Colonic mucosa (tissue), 4 donors: Measurements from ENCODE around the gene PERM1. TPM values are rescaled to one million over a fixed set of nuclear protein-coding genes. Genes with fewer than 3 reads are reported as not detected.

Experiments
- DNase-seq: peaks from one replicate; pipeline ENCODE4 v3.0.0-alpha.2; 2020
- H3K27ac ChIP-seq: fragments of 200-600 bp; one replicate; pipeline ENCODE4 v1.8.0; 2021
- H3K27me3 ChIP-seq: fragments of 200-600 bp; one replicate; pipeline ENCODE4 v1.8.0; 2021
- H3K36me3 ChIP-seq: fragments of 200-600 bp; one replicate; pipeline ENCODE4 v1.8.0; 2021
- H3K4me1 ChIP-seq: fragments of 200-600 bp; one replicate; pipeline ENCODE4 v1.8.0; 2021; ENCODE audit warnings: mild to moderate bottlenecking
- H3K4me3 ChIP-seq: fragments of 200-600 bp; one replicate; pipeline ENCODE4 v1.8.0; 2021
- H3K9ac ChIP-seq, 2 donors: one replicate each; pipeline ENCODE4 v1.7.0; 2013; ENCODE audit warnings: control low read depth in 2 of 2, low read depth in 2 of 2, low read length in 2 of 2
- H3K9me3 ChIP-seq: fragments of 200-600 bp; one replicate; pipeline ENCODE4 v1.8.0; 2021
- intact Hi-C: fragments of 100-400 bp; cut with DNase I; formaldehyde crosslinking; loops from one replicate; pipeline ENCODE4 v1.14.1; 2022
- total RNA-seq, 2 donors: library from RNA; stranded (reverse); fragmentation: NEBNext Ultra II Directional in 1 of 2; extraction: Animal tissue kit (Norgen Biotek cat#: 25700) in 1 of 2; gene quantifications; one replicate each; pipeline ENCODE4 v1.2.1, GENCODE V29; 2021
- TF ChIP-seq, protein P1 (sequence below): fragments of 200-600 bp; IDR thresholded peaks from one replicate; pipeline ENCODE4 v1.8.0; 2022; ENCODE audit warnings: antibody characterized with exemption, mild to moderate bottlenecking
- donor health status: healthy.
- donor health status: DM: no; HTN: no; CAD: no.
- donor health status: DM: no; HTN: no; CAD: no.

PERM1 gene
- total RNA-seq, 2 donors from 2014 or later, result not detected

DNA sequence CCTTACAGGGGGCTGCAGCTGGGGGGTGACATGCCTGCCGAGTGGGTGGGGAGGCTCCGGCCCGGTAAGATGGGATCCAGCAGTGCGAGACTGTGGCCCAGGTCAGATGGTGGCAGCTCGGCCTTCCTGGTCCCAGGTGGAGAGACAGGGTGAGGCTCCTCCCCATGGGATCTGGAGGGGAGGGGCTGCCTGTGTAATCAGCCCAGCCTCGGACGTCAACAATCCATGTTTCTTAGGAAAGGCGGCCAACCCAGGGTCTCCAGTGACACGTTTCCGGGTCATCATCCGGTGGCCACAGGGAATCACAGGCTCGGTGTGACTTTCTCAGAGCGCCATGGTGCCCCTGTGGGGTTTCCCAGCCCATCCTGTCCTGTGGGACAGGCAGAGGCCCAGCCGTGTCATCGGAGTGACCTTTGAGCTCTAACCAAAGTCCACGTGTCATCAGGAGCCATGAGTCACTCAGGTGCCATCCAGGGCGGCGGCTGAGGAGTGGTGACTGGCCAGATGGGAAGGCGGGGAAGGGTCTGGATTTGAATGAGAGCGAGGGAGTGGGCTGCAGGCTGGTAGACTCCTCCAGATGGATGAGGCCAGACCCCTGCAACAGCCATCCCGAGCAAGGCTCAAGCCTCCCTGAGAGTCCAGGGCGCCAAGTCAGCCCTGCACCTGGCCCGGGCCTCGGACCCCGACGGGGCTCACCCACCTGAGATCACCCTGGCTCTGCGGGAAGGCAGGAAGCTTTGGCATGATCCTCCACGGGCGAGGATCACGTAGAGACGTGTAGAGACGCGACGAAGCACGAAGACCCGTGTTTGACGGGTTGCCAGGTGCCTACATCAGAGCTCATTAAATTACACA lies 24.6 kb upstream of the PERM1 start:
- peaks cover 17% of the 10 kb centered on the region for H3K4me1 ChIP-seq
- H3K9me3 ChIP-seq, result no peaks in the 10 kb centered on the region
- no peaks in the 10 kb centered on the region for H3K27me3 ChIP-seq
- intact Hi-C loops, result no loop called here
- TF ChIP-seq, protein P1, sequence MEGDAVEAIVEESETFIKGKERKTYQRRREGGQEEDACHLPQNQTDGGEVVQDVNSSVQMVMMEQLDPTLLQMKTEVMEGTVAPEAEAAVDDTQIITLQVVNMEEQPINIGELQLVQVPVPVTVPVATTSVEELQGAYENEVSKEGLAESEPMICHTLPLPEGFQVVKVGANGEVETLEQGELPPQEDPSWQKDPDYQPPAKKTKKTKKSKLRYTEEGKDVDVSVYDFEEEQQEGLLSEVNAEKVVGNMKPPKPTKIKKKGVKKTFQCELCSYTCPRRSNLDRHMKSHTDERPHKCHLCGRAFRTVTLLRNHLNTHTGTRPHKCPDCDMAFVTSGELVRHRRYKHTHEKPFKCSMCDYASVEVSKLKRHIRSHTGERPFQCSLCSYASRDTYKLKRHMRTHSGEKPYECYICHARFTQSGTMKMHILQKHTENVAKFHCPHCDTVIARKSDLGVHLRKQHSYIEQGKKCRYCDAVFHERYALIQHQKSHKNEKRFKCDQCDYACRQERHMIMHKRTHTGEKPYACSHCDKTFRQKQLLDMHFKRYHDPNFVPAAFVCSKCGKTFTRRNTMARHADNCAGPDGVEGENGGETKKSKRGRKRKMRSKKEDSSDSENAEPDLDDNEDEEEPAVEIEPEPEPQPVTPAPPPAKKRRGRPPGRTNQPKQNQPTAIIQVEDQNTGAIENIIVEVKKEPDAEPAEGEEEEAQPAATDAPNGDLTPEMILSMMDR, result no peak
- DNase-seq, result peak; percentile 90
- no peak overlapping the region for H3K4me3 ChIP-seq
- H3K36me3 ChIP-seq, result no peaks in the 10 kb centered on the region
- peak overlapping the region in 1 of 2 donors; percentile 61 for H3K9ac ChIP-seq
- H3K27ac ChIP-seq, result peak overlapping the region; percentile 34

DNA sequence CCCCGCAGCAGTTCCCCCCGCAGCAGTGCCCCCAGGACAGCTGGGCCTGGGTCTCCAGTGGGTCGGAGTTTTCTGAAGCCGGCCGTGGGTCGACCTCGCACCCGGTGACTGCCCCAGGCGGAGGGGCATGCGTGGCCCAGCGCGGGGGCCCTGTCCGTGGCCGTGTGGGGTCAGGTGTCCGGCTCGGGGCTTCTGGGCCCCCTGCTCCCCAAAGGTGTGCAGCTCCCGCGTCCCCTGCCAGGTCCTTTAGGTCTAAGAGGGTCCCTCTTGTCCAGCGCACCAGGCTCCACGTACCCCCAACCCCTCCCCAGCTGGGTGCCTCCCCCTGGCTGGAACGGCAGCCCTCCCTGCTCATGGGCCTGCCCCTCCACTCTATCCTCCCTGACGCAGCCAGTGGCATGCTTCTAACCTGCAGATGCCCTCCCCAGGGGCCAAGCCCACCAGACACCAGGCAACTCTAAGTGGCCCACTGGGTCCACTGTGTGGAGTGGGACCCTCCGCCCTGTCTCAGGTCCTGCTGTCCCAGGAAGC lies 23.9 kb upstream of the PERM1 start:
- TF ChIP-seq, protein P1, result no peak
- Histone ChIP-seq H3K4me1 (peaks cover 18% of the 10 kb centered on the region), H3K9me3 (no peaks in the 10 kb centered on the region), H3K9ac (peak overlapping the region in 1 of 2 donors; percentile 61), H3K27me3 (no peaks in the 10 kb centered on the region), H3K27ac (peak overlapping the region; percentile 34), H3K36me3 (no peaks in the 10 kb centered on the region), H3K4me3 (no peak overlapping the region)
- DNase-seq, result no peak
- intact Hi-C loops, result no loop called here

DNA sequence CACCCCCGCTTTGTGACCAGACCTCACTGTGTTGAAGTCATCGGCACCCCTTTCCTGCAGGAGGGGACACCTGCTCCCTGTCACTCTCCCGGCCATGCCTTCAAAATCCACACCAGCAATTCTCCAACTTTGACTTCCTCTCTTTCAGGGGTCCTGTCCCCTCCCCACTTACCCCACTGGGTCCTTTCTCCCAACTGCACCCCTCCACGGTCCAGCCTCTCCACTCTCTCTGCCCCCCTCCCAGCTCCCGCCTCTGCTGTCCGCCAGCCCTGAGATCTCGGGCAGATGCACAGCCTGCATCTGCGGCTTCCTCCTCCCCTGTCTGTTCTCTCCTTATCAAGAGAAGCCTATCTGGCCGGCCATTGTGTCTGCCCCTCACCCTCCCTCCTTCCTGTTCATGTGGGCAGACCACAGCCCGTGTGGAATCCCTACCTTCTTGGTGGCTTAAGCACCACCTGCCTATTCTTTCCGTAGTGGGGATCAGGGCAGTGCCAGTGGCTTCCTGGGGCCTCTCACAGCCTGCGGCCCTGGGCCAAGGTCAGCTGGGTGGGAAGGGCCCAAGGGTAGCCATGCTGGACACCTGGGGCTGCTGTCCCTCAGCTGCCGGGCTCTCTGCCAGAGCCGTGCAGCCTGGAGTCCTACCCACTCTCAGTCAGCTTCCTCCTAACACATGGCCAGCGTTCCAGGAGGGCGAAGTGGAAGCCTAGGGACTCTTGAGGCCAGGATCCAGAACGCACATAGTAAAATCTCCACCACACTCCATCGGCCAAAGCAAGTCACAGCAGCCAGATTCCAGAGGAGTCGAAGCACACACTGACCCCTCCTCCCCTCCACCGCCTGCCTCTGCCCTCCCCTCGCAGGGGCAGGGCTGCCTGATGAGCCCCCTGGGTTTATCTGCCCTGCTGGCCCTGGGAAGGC lies 23.1 kb upstream of the PERM1 start:
- Histone ChIP-seq H3K9ac (no peak overlapping the region), H3K27me3 (no peaks in the 10 kb centered on the region), H3K4me1 (peaks cover 21% of the 10 kb centered on the region), H3K36me3 (no peaks in the 10 kb centered on the region), H3K4me3 (no peak overlapping the region), H3K9me3 (no peaks in the 10 kb centered on the region), H3K27ac (no peak overlapping the region)
- TF ChIP-seq, protein P1, result no peak
- intact Hi-C loops, result no loop called here
- peak; percentile 46 for DNase-seq

DNA sequence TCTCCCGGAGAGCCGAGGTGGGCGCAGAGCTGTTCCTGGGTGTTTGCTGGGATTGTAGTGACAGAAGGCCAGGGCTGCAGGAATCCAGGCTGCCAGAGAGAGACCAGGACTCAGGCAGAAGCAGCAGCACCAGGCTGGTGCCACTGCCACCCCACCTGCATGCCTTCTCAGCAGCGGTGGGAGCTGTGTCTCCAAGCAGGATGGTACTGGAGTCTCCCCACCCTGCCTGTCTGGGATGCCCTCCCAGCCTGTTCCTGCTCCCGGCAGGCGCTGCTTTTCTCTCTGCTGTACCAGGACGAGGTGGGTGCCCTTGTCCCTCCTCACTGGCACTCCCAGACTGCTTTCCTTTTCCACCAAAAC lies 22.5 kb upstream of the PERM1 start:
- Histone ChIP-seq H3K4me3 (no peak overlapping the region), H3K9ac (no peak overlapping the region), H3K9me3 (no peaks in the 10 kb centered on the region), H3K36me3 (no peaks in the 10 kb centered on the region), H3K4me1 (peaks cover 21% of the 10 kb centered on the region), H3K27ac (no peak overlapping the region), H3K27me3 (no peaks in the 10 kb centered on the region)
- no peak for DNase-seq
- intact Hi-C loops, result no loop called here
- TF ChIP-seq, protein P1, result no peak

DNA sequence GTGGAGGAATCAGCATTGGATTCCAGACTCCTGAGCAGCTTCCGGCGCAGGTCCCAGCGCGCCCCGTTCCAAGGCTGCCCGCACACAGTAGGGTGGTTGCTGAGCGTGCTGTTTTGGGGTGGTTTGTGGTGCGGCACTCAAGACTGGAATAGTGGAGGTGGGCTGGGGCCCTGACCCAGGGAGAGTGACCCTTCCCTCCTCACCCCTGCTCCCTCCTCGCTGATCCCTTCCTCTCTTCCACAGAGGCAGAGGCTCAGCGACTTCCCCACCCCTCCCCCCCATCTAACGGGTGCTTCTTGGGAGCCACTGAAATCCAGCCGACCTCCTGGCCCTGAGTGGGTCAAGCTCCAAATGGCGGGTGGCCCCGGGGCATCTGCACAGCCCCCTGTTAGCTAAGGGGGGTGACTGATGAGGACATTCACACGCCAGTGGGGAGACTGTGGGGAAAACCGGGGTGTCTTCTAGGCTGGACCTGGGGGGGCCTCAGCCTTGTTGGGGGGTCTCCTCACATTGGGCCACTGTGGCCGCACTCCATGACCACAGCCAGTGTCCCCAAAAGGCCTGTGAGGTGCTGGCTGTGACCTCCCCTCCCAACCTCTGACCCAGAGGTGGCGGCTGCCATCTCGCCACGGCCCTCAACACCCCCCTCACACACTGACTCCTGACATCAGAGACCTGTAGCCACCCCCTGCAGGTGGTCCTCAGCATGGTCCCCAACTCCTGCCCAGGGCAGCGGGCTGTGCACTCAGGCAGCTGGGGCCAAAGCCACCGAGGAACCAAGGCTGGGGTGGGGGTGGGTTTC lies 21.9 kb upstream of the PERM1 start:
- intact Hi-C loops, result no loop called here
- H3K4me1 ChIP-seq, result peaks cover 21% of the 10 kb centered on the region
- peaks cover 2% of the 10 kb centered on the region for H3K27me3 ChIP-seq
- DNase-seq, result no peak
- no peaks in the 10 kb centered on the region for H3K9me3 ChIP-seq
- no peaks in the 10 kb centered on the region for H3K36me3 ChIP-seq
- TF ChIP-seq, protein P1, result no peak
- H3K27ac ChIP-seq, result no peak overlapping the region
- no peak overlapping the region for H3K9ac ChIP-seq
- no peak overlapping the region for H3K4me3 ChIP-seq
